Measurements from ENCODE around the gene TOMM34.

The TOMM34 gene

GRCh38 chr20:44931911-44932310 lies 28.3 kb downstream of the TOMM34 start:
- no peak for DNase-seq (ENCODE audit: low spot score)

DNA sequence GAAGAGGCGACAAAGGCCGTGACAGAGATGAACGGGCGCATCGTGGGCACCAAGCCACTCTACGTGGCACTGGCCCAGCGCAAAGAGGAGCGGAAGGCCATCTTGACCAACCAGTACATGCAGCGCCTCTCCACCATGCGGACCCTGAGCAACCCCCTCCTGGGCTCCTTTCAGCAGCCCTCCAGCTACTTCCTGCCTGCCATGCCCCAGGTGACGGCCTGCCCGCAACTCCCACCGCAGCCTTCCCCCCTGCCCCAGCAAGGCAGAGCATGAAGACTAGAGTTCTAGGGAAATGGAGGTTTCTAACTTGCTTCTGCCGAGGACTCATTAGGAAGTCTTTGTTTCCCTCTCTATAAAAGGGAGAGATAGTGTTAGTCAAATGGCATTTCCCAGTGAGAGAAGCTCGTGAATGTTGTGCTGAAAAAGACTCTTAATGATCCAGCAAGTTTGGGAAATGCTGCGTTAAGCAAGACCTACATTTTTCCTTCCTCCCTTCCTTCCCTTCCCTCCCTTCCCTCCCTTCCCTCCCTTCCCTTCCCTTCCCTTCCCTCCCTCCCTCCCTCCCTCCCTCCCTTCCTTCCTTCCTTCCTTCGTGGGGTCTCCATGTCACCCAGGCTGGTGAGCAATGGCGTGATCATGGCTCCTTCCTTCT lies 29.6 kb downstream of the TOMM34 start:
- DNase-seq (ENCODE audit: low spot score), result no peak

DNA sequence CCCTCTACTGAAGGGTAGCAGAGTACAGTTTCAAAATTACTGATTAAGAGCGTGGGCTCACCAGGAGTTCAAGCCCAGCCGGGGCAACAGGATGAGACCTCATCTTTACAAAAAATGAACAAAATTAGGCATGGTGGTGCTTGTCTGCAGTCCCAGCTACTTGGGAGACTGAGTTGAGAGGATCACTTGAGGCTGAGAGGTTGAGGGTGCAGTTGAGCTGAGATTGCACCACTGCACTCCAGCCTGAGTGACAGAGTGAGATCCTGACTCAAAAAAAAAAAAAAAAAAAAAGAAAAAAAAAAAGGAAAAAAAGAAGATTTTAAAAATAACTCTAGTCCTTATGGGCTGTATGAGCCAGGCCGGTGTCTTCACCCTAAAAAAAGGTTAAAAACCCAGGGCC lies 31.6 kb downstream of the TOMM34 start:
- no peak for DNase-seq (ENCODE audit: low spot score)

DNA sequence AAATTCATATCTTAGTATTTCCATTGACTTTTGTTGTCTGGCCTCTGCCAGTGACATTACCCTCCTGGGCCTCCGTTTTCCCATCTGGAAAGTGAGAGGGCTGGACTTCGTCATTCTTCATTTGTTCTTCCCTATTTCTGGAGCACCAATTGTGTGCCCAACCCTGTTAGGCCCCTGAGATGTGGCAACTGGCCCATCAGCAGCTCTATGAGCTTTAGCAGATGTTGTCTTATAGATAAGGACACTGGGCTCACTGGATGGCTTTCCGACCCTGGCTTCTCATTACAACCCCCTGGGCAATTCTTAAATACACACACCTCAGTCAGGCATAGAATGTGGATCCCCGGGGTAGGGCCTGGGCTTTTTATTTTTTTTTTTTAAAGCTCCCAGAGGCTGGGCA lies 35.7 kb downstream of the TOMM34 start:
- no peak for DNase-seq (ENCODE audit: low spot score)

DNA sequence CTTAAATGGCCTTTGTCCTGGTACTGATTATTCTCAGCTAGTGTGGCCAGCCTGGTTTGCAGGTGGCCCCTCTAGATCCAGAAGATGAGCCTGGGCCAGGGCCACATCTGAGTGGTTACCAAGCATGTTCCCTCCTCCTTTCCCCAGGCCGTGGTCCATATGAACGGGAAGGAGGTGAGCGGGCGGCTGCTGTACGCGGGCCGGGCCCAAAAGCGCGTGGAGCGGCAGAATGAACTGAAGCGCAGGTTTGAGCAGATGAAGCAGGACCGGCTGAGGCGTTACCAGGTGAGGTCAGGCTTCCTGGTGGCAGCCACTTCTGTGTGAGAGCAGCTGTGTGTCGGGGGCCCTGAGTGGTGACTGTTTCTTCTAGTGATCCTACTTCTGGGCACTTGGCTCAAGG lies 38.8 kb downstream of the TOMM34 start:
- DNase-seq (ENCODE audit: low spot score), result no peak

DNA sequence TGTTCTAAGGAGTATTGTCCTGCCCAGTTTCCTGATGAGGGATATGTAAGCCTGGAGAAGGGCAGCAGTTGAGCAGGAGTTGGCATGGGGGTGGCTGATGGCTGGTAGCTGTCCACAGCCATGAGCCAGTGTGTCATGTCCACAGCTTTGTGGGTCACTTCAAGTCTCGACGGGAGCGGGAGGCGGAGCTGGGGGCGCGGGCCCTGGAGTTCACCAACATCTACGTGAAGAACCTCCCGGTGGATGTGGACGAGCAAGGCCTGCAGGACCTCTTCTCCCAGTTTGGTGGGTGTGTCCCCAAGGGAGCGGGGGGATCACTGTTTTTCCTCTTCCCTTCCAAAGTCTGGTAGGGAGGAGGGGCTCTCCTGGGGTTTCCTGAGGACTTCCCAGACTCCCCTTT lies 41.4 kb downstream of the TOMM34 start:
- no peak for DNase-seq (ENCODE audit: low spot score)

DNA sequence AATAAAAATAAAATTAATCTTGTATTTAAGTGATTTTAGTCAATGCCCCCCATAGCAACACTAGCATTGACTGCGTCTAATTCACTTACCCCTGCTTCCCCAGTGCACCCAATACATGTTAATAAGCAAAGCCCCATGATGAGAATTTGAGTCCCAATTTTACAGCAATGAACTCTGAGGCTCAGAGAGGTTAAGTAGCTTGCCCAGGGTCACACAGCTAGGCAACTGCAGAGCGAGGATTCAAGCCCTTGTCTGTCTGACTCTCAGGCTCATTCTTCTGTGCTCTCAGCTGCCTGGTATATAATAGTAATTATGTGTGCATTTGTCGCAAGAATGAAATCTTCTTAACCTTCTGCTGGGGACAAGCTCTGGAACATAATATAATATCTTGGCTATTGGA lies 41.9 kb downstream of the TOMM34 start:
- no peak for DNase-seq (ENCODE audit: low spot score)

- no peak for DNase-seq (ENCODE audit: low spot score)
Observed at GRCh38 chr20:44917399-44917798, 42.8 kb downstream of the TOMM34 start.

GRCh38 chr20:44916586-44916985 lies 43.6 kb downstream of the TOMM34 start:
- no peak for DNase-seq (ENCODE audit: low spot score)

DNA sequence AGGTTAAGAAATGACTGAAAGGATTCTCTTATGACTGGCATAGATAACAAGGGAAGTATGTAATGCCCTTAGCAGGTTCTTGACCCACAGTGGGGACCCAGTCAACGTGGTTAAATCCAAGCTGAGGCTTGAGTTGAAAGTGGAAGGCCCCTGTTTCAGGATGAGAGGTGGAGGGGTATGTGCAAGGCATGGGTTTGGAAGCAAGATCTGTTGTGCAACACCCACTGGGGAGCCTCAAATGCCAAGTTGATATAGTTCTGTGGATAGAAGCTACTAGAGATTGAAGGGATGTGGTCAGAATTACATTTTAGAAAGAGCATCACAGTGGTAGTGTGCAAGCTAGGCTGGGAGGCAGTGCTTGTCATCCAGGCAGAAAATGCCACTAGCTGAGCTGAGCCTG lies 45.3 kb downstream of the TOMM34 start:
- no peak for DNase-seq (ENCODE audit: low spot score)

DNA sequence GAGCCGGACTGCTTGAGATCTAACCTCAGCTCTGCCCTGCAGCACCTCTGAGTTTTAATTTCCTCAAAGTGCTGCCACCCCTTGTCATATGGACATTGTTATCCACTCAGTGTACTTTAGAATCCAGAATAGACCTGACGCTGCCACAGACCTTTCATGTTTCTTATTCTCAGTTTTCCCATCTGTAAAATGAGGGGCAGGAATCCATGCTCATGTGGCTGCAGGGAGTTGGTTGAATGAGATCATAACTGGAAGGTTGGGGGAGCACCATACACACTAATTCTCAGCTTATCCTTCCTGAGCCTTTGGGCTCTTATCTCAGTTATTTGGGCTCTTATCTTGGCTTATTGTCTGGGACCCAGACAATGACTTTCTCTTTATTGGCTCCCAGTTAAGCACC lies 48.0 kb downstream of the TOMM34 start:
- no peak for DNase-seq (ENCODE audit: low spot score)

DNA sequence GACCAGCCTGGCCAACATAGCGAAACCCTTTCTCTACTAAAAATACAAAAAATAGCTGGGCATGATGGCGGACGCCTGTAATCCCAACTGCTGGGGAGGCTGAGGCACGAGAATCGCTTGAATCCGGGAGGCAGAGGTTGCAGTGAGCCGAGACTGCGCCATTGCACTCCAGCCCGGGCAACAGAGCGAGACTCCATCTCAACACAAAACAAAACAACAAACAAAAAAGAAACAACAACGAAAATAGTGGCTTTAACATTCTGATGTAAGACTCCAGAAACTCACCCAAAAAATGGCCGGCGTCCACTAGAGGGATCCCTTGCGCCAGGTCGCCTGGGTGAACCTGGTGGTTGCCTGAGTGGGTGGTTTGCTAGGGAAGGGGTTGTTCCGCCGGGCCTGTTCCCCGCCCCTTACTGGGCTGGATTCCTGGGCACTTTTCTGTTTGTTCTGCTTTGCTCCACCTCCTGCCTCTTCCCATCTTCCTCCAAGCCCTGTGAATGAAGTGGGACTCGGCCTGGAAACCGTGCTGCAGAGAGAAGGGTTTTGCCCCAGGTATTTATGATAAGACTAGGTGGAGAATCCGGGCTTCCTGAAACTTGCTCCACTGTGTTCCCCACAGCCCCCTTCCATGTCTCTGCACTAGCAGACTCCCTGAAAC lies 48.8 kb downstream of the TOMM34 start:
- peak; percentile 71 for DNase-seq (ENCODE audit: low spot score)

GRCh38 chr20:44910690-44911262 lies 49.4 kb downstream of the TOMM34 start:
- DNase-seq (ENCODE audit: low spot score), result peak; percentile 9

GRCh38 chr20:44909872-44910689 lies 50.1 kb downstream of the TOMM34 start, which contains the start of gene PABPC1L:
Gene PABPC1L (plus strand): TSS chr20:44910060. CDS start chr20:44910144, 84 bp downstream.
- peak; percentile 78 for DNase-seq (ENCODE audit: low spot score)

DNA sequence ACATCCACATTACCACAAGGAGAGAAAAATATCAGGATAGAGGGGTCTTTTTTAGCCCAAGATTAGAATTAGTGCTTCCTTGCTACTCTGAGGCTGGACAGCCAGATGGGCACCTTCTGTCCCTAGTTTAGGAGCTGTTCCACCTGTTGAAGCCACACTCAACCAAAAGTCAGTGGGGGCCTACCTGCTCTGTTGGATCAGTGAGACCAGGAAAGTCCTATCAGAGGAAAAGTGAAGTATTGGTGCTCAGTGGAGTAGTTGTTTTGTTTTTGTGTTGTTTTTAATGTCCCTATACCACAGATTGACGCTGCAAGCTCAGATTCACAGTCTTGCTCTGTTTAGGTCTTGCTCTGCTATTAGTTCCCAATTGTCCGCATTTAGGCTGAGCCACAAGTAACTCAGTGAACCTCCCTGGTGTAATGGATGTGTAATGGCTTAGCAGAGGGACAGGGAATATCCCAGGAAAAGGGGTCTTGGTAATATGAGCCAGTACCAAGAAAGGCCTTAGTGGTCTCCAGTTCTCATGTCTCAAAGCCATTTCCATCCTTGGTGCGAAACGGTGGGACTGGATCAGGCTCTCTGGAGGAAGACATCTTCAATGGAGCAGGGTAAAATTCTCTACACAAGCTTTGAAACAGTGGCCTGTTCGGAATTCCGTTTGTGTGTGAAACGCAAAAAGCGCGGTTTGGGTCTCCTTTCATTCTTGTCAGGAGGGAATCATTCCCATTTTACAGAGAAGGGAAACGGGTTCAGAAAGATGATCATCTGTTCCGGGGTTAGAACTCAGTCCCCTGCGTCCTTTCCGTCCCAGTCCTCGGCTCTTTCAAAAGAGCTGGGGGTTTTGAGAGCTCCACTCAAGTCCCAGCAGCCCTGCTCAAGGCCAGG lies 51.0 kb downstream of the TOMM34 start:
- no peak for DNase-seq (ENCODE audit: low spot score)

- no peak for DNase-seq (ENCODE audit: low spot score)
Observed at GRCh38 chr20:44904377-44904776, 55.8 kb downstream of the TOMM34 start.

GRCh38 chr20:44901974-44902373 lies 58.2 kb downstream of the TOMM34 start:
- no peak for DNase-seq (ENCODE audit: low spot score)

DNA sequence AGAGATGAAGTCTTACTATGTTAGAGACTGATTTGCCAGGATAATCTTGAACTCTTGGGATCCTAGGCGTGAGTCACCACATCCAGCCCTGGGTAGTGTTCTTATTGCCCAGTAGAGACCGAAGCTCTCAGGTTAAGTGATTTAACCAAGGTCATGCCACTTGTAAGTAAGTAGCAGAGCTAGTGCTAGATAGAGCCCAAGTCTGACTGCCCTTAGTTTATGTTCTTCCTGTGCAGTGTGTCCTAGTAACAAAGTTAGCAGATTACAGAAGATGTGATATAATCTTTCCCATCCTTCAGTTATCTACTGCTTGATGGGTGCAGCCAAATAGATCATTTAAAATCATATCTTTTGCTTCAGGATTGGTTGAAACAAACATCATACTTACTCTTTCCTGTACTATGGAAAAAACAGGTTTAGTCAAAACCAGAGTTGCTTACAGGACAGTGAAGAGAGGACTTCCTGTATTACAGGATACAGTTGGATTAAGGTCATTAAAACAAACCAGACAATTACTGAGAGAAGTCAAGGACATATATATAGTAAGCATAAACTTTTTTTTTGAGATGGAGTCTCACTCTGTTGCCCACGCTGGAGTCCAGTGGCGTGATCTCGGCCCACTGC lies 59.9 kb downstream of the TOMM34 start:
- DNase-seq (ENCODE audit: low spot score), result no peak

GRCh38 chr20:44897133-44897532 lies 63.1 kb downstream of the TOMM34 start:
- peak; percentile 15 for DNase-seq (ENCODE audit: low spot score)

DNA sequence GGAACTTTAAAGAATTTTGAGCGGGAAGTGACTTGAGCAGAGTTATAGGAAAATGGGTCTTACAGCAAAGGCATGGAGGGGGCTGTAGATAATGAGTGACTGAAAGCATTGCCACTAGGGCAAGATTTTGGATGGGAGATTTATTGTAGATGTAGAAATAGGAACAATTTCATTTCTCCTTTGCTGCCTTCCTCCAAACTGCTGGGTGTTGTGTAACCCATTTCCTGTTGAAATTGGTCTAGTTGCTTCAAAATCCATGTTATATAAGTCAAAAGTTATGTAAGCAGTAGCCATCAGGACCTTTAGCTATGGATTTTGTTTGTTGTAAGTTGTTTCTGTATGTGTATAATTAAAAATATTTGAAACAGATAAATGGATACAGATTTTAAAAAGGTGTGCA lies 63.6 kb downstream of the TOMM34 start:
- DNase-seq (ENCODE audit: low spot score), result no peak

GRCh38 chr20:44894959-44895358 lies 65.2 kb downstream of the TOMM34 start:
- DNase-seq (ENCODE audit: low spot score), result no peak
